ENCODE data around the gene CNTN6. TPM values are rescaled to one million over a fixed set of nuclear protein-coding genes. Genes with fewer than 3 reads are reported as not detected.
"Not testable (repeated sequence)": the region's sequence is repeated elsewhere in the genome, so short reads cannot be mapped to it uniquely, and the experiment has no call there.

CNTN6 gene
- polyA plus RNA-seq, 1 of the 3 experiments (the other 2 are of a cell fraction), result 0.02 TPM

DNA sequence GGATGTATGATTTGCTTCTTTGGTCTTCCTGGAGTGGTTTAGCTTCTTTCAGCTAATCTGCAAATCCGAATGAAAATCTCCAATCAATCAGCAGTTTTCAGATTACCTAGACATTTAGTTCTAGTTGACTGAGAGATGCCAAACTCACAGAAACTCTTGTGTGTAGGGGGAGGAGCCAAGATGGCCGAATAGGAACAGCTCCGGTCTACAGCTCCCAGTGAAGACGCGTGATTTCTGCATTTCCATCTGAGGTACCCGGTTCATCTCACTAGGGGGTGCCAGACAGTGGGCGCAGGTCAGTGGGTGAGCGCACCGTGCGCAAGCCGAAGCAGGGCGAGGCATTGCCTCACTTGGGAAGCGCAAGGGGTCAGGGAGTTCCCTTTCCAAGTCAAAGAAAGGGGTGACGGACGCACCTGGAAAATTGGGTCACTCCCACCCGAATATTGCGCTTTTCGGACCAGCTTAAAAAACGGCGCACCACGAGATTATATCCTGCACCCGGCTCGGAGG lies 294.6 kb downstream of the CNTN6 start:
- POLR2A ChIA-PET; H3K27ac ChIP-seq (ENCODE audit: low read depth in 2 of 2, low read length in 1 of 2); H3K79me2 ChIP-seq (ENCODE audit: insufficient read depth); H3K27me3 ChIP-seq (ENCODE audit: insufficient read depth); H3K9me2 ChIP-seq; H3K4me1 ChIP-seq (ENCODE audit: control insufficient read depth in 1 of 2, insufficient read depth in 2 of 2, low read depth in 1 of 2, low read length in 1 of 2); H2AFZ ChIP-seq (ENCODE audit: low read depth); DNase-seq; H3F3A ChIP-seq (replicated peaks; ENCODE audit: insufficient read depth); H4K20me1 ChIP-seq (ENCODE audit: insufficient read depth); H3K4me2 ChIP-seq; CTCF ChIA-PET; H3K9ac ChIP-seq; H3K9me3 ChIP-seq; H3K4me3 ChIP-seq (ENCODE audit: low read depth in 2 of 2, low read length in 1 of 2); H3K36me3 ChIP-seq (replicated peaks in 1 of 2; ENCODE audit: control insufficient read depth in 1 of 2, insufficient read depth in 2 of 2, low read length in 1 of 2): not testable (repeated sequence)
- WGBS (ENCODE audit: low lambda C conversion rate), result 59% methylated on average over 23 of the region's 23 CpGs

DNA sequence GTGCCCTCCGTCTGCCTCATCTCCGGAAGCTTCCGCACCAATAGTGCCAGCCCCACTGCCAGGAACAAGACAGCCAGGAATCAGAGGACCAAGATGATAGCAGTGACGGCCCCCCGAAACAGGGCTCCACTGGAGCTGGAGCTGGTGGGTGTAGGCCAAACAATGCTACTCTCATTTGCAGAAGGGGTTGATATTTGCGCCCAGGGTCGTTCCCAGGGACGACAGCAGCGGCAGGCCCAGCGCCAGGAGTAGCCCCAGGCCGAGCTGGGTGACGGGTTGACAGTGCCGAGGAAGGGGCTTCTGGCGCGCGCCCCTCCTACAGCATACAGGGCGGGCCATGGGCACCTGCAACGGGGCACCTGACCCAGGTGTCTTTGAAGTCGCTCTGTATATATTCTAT lies 301.4 kb downstream of the CNTN6 start:
- H3K9ac ChIP-seq, result no peak overlapping the region
- no peaks in the 10 kb centered on the region for H3K27me3 ChIP-seq (ENCODE audit: insufficient read depth)
- no peaks in the 10 kb centered on the region for H3F3A ChIP-seq (replicated peaks; ENCODE audit: insufficient read depth)
- H2AFZ ChIP-seq (ENCODE audit: low read depth), result no peak overlapping the region
- no peaks in the 10 kb centered on the region for H3K9me2 ChIP-seq
- no peak overlapping the region for H3K4me2 ChIP-seq
- H4K20me1 ChIP-seq (ENCODE audit: insufficient read depth), result no peaks in the 10 kb centered on the region
- H3K4me1 ChIP-seq (ENCODE audit: control insufficient read depth in 1 of 2, insufficient read depth in 2 of 2, low read depth in 1 of 2, low read length in 1 of 2), result no peaks in the 10 kb centered on the region
- ChIA-PET CTCF (no interaction called here), POLR2A (no interaction called here)
- H3K9me3 ChIP-seq, result peaks cover 6% of the 10 kb centered on the region; the same call in 1 of the 2 replicates
- 74% methylated on average over 14 of the region's 19 CpGs for WGBS (ENCODE audit: low lambda C conversion rate)
- H3K36me3 ChIP-seq (replicated peaks in 1 of 2; ENCODE audit: control insufficient read depth in 1 of 2, insufficient read depth in 2 of 2, low read length in 1 of 2), result no peaks in the 10 kb centered on the region
- no peak overlapping the region for H3K4me3 ChIP-seq (ENCODE audit: low read depth in 2 of 2, low read length in 1 of 2)
- no peak overlapping the region for H3K27ac ChIP-seq (ENCODE audit: low read depth in 2 of 2, low read length in 1 of 2)
- no peaks in the 10 kb centered on the region for H3K79me2 ChIP-seq (ENCODE audit: insufficient read depth)
- TF ChIP-seq, protein P1, sequence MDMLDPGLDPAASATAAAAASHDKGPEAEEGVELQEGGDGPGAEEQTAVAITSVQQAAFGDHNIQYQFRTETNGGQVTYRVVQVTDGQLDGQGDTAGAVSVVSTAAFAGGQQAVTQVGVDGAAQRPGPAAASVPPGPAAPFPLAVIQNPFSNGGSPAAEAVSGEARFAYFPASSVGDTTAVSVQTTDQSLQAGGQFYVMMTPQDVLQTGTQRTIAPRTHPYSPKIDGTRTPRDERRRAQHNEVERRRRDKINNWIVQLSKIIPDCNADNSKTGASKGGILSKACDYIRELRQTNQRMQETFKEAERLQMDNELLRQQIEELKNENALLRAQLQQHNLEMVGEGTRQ (IDR thresholded peaks at IDR 0.05; ENCODE audit: borderline replicate concordance, low read depth, low read length), result no peak
- TF ChIP-seq, protein P2, sequence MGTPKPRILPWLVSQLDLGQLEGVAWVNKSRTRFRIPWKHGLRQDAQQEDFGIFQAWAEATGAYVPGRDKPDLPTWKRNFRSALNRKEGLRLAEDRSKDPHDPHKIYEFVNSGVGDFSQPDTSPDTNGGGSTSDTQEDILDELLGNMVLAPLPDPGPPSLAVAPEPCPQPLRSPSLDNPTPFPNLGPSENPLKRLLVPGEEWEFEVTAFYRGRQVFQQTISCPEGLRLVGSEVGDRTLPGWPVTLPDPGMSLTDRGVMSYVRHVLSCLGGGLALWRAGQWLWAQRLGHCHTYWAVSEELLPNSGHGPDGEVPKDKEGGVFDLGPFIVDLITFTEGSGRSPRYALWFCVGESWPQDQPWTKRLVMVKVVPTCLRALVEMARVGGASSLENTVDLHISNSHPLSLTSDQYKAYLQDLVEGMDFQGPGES (IDR thresholded peaks at IDR 0.05; ENCODE audit: low read depth, low read length), result no peak
- TF ChIP-seq ELF1 (IDR thresholded peaks at IDR 0.05) (no peak), GATA2 (CRISPR knock-in tag; IDR thresholded peaks at IDR 0.05) (no peak), RCOR1 (IDR thresholded peaks at IDR 0.05; ENCODE audit: low read length) (no peak), CHD2 (IDR thresholded peaks at IDR 0.05; ENCODE audit: low read length, partially characterized antibody) (no peak), JUND (IDR thresholded peaks at IDR 0.05) (no peak), POLR2AphosphoS5 (IDR thresholded peaks at IDR 0.05; ENCODE audit: low read depth, low read length) (no peak)
- TF ChIP-seq, protein P3, sequence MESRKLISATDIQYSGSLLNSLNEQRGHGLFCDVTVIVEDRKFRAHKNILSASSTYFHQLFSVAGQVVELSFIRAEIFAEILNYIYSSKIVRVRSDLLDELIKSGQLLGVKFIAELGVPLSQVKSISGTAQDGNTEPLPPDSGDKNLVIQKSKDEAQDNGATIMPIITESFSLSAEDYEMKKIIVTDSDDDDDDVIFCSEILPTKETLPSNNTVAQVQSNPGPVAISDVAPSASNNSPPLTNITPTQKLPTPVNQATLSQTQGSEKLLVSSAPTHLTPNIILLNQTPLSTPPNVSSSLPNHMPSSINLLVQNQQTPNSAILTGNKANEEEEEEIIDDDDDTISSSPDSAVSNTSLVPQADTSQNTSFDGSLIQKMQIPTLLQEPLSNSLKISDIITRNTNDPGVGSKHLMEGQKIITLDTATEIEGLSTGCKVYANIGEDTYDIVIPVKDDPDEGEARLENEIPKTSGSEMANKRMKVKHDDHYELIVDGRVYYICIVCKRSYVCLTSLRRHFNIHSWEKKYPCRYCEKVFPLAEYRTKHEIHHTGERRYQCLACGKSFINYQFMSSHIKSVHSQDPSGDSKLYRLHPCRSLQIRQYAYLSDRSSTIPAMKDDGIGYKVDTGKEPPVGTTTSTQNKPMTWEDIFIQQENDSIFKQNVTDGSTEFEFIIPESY (IDR thresholded peaks at IDR 0.05; ENCODE audit: borderline replicate concordance, low read depth), result no peak
- TF ChIP-seq, protein P4, sequence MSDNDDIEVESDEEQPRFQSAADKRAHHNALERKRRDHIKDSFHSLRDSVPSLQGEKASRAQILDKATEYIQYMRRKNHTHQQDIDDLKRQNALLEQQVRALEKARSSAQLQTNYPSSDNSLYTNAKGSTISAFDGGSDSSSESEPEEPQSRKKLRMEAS (IDR thresholded peaks at IDR 0.05; ENCODE audit: low read depth), result no peak
- no peak for DNase-seq
